ENCODE results near the gene CRYBG2.
"Not testable (repeated sequence)": the region's sequence is repeated elsewhere in the genome, so short reads cannot be mapped to it uniquely, and the experiment has no call there.

CRYBG2 gene

GRCh38 chr1:26296340-26297056 is 57.4 kb downstream of the CRYBG2 start:
- no peaks in the 10 kb centered on the region for H3K27me3 ChIP-seq (ENCODE audit: control insufficient read depth, insufficient read depth, low read length, poor library complexity, severe bottlenecking)
- H3K27ac ChIP-seq (ENCODE audit: insufficient read depth, low read depth, low read length, poor library complexity, severe bottlenecking) = no peak overlapping the region
- 93% methylated on average over 16 of the region's 16 CpGs for WGBS, 2 experiments
- no peaks in the 10 kb centered on the region for H3K9me3 ChIP-seq (ENCODE audit: control insufficient read depth, low read length)
- peaks cover 3% of the 10 kb centered on the region for H3K4me1 ChIP-seq (ENCODE audit: control insufficient read depth, insufficient read depth, low read length)
- no peak overlapping the region for H3K4me3 ChIP-seq (ENCODE audit: insufficient read depth, low read depth, low read length)
- no peaks in the 10 kb centered on the region for H3K36me3 ChIP-seq (ENCODE audit: control insufficient read depth, insufficient read depth, low read length)

- H3K27ac ChIP-seq (ENCODE audit: insufficient read depth, low read depth, low read length, poor library complexity, severe bottlenecking) = no peak overlapping the region
- H3K4me1 ChIP-seq (ENCODE audit: control insufficient read depth, insufficient read depth, low read length) = peaks cover 13% of the 10 kb centered on the region
- no peaks in the 10 kb centered on the region for H3K9me3 ChIP-seq (ENCODE audit: control insufficient read depth, low read length)
- H3K27me3 ChIP-seq (ENCODE audit: control insufficient read depth, insufficient read depth, low read length, poor library complexity, severe bottlenecking) = no peaks in the 10 kb centered on the region
- no peak overlapping the region for H3K4me3 ChIP-seq (ENCODE audit: insufficient read depth, low read depth, low read length)
- no peaks in the 10 kb centered on the region for H3K36me3 ChIP-seq (ENCODE audit: control insufficient read depth, insufficient read depth, low read length)
- WGBS, 2 experiments = 89 to 90% methylated on average over 22 of the region's 22 CpGs
Measured at GRCh38 chr1:26295194-26296138, 58.5 kb downstream of the CRYBG2 start.

GRCh38 chr1:26293911-26294463 is 59.9 kb downstream of the CRYBG2 start:
- Histone ChIP-seq H3K9me3 (ENCODE audit: control insufficient read depth, low read length) (no peaks in the 10 kb centered on the region), H3K36me3 (ENCODE audit: control insufficient read depth, insufficient read depth, low read length) (no peaks in the 10 kb centered on the region), H3K4me3 (ENCODE audit: insufficient read depth, low read depth, low read length) (no peak overlapping the region), H3K27ac (ENCODE audit: insufficient read depth, low read depth, low read length, poor library complexity, severe bottlenecking) (no peak overlapping the region), H3K4me1 (ENCODE audit: control insufficient read depth, insufficient read depth, low read length) (peaks cover 22% of the 10 kb centered on the region), H3K27me3 (ENCODE audit: control insufficient read depth, insufficient read depth, low read length, poor library complexity, severe bottlenecking) (no peaks in the 10 kb centered on the region)
- WGBS, 2 experiments = 86 to 87% methylated on average over 11 of the region's 11 CpGs

- 89 to 93% methylated on average over 5 of the region's 5 CpGs for WGBS, 2 experiments
- not testable (repeated sequence) for H3K9me3 ChIP-seq (ENCODE audit: control insufficient read depth, low read length); H3K27me3 ChIP-seq (ENCODE audit: control insufficient read depth, insufficient read depth, low read length, poor library complexity, severe bottlenecking); H3K4me3 ChIP-seq (ENCODE audit: insufficient read depth, low read depth, low read length); H3K36me3 ChIP-seq (ENCODE audit: control insufficient read depth, insufficient read depth, low read length); H3K27ac ChIP-seq (ENCODE audit: insufficient read depth, low read depth, low read length, poor library complexity, severe bottlenecking)
- peaks cover 30% of the 10 kb centered on the region for H3K4me1 ChIP-seq (ENCODE audit: control insufficient read depth, insufficient read depth, low read length)
Measured at GRCh38 chr1:26292735-26293134, 61.2 kb downstream of the CRYBG2 start.

- 92 to 93% methylated on average over 4 of the region's 4 CpGs for WGBS, 2 experiments
- Histone ChIP-seq H3K27ac (ENCODE audit: insufficient read depth, low read depth, low read length, poor library complexity, severe bottlenecking) (no peak overlapping the region), H3K4me3 (ENCODE audit: insufficient read depth, low read depth, low read length) (no peak overlapping the region), H3K36me3 (ENCODE audit: control insufficient read depth, insufficient read depth, low read length) (no peaks in the 10 kb centered on the region), H3K27me3 (ENCODE audit: control insufficient read depth, insufficient read depth, low read length, poor library complexity, severe bottlenecking) (no peaks in the 10 kb centered on the region), H3K4me1 (ENCODE audit: control insufficient read depth, insufficient read depth, low read length) (peaks cover 30% of the 10 kb centered on the region), H3K9me3 (ENCODE audit: control insufficient read depth, low read length) (no peaks in the 10 kb centered on the region)
Measured at GRCh38 chr1:26291939-26292338, 62.0 kb downstream of the CRYBG2 start.

GRCh38 chr1:26291433-26291832 is 62.5 kb downstream of the CRYBG2 start:
- Histone ChIP-seq H3K4me1 (ENCODE audit: control insufficient read depth, insufficient read depth, low read length) (peaks cover 30% of the 10 kb centered on the region), H3K36me3 (ENCODE audit: control insufficient read depth, insufficient read depth, low read length) (no peaks in the 10 kb centered on the region), H3K27ac (ENCODE audit: insufficient read depth, low read depth, low read length, poor library complexity, severe bottlenecking) (no peak overlapping the region), H3K9me3 (ENCODE audit: control insufficient read depth, low read length) (no peaks in the 10 kb centered on the region), H3K27me3 (ENCODE audit: control insufficient read depth, insufficient read depth, low read length, poor library complexity, severe bottlenecking) (no peaks in the 10 kb centered on the region), H3K4me3 (ENCODE audit: insufficient read depth, low read depth, low read length) (no peak overlapping the region)
- WGBS, 2 experiments = 92 to 95% methylated on average over 3 of the region's 3 CpGs

- WGBS, 2 experiments = 58% methylated on average over 11 of the region's 11 CpGs
- Histone ChIP-seq H3K36me3 (ENCODE audit: control insufficient read depth, insufficient read depth, low read length) (no peaks in the 10 kb centered on the region), H3K4me3 (ENCODE audit: insufficient read depth, low read depth, low read length) (no peak overlapping the region), H3K9me3 (ENCODE audit: control insufficient read depth, low read length) (no peaks in the 10 kb centered on the region), H3K4me1 (ENCODE audit: control insufficient read depth, insufficient read depth, low read length) (peaks cover 30% of the 10 kb centered on the region), H3K27ac (ENCODE audit: insufficient read depth, low read depth, low read length, poor library complexity, severe bottlenecking) (no peak overlapping the region), H3K27me3 (ENCODE audit: control insufficient read depth, insufficient read depth, low read length, poor library complexity, severe bottlenecking) (no peaks in the 10 kb centered on the region)
Measured at GRCh38 chr1:26290882-26291261, 63.1 kb downstream of the CRYBG2 start.

- no peaks in the 10 kb centered on the region for H3K36me3 ChIP-seq (ENCODE audit: control insufficient read depth, insufficient read depth, low read length)
- peaks cover 30% of the 10 kb centered on the region for H3K4me1 ChIP-seq (ENCODE audit: control insufficient read depth, insufficient read depth, low read length)
- no peaks in the 10 kb centered on the region for H3K9me3 ChIP-seq (ENCODE audit: control insufficient read depth, low read length)
- no peak overlapping the region for H3K4me3 ChIP-seq (ENCODE audit: insufficient read depth, low read depth, low read length)
- no peak overlapping the region for H3K27ac ChIP-seq (ENCODE audit: insufficient read depth, low read depth, low read length, poor library complexity, severe bottlenecking)
- 55 to 61% methylated on average over 11 of the region's 11 CpGs for WGBS, 2 experiments
- H3K27me3 ChIP-seq (ENCODE audit: control insufficient read depth, insufficient read depth, low read length, poor library complexity, severe bottlenecking) = no peaks in the 10 kb centered on the region
Measured at GRCh38 chr1:26290122-26290881, 63.6 kb downstream of the CRYBG2 start.

GRCh38 chr1:26289158-26290059 is 64.5 kb downstream of the CRYBG2 start:
- Histone ChIP-seq H3K4me3 (ENCODE audit: insufficient read depth, low read depth, low read length) (no peak overlapping the region), H3K27ac (ENCODE audit: insufficient read depth, low read depth, low read length, poor library complexity, severe bottlenecking) (no peak overlapping the region), H3K4me1 (ENCODE audit: control insufficient read depth, insufficient read depth, low read length) (peaks cover 30% of the 10 kb centered on the region), H3K36me3 (ENCODE audit: control insufficient read depth, insufficient read depth, low read length) (no peaks in the 10 kb centered on the region), H3K9me3 (ENCODE audit: control insufficient read depth, low read length) (no peaks in the 10 kb centered on the region), H3K27me3 (ENCODE audit: control insufficient read depth, insufficient read depth, low read length, poor library complexity, severe bottlenecking) (no peaks in the 10 kb centered on the region)
- WGBS, 2 experiments = 84 to 88% methylated on average over 21 of the region's 21 CpGs
